Measurements from ENCODE around the gene ZYG11A. TPM values are rescaled to one million over a fixed set of nuclear protein-coding genes. Genes with fewer than 3 reads are reported as not detected.
"Not testable (repeated sequence)": the region's sequence is repeated elsewhere in the genome, so short reads cannot be mapped to it uniquely, and the experiment has no call there.

ZYG11A gene
- total and polyA plus RNA-seq, 2 of the 13 experiments (the other 11 are each of a cell fraction or from before 2014, with no cell fraction given): not detected

GRCh38 chr1:52845119-52845518, 2.6 kb downstream of the ZYG11A start:
- H2AFZ ChIP-seq (ENCODE audit: low read length); H3K4me3 ChIP-seq (replicated peaks in 1 of 3; ENCODE audit: insufficient read depth in 1 of 3, low read depth in 2 of 3, low read length in 3 of 3); H3K4me2 ChIP-seq (ENCODE audit: low read depth, low read length); H3K79me2 ChIP-seq (ENCODE audit: insufficient read depth, low read length); intact Hi-C loops (cut with micrococcal nuclease; ENCODE audit: unreplicated experiment); CTCF ChIA-PET (ENCODE audit: low intra/inter-chr PET ratio, low total read pairs); H3K36me3 ChIP-seq (replicated peaks in 1 of 2; ENCODE audit: control insufficient read depth in 1 of 2, insufficient read depth in 2 of 2, low read length in 2 of 2); BruUV-seq (replicated peaks); H3K9me3 ChIP-seq (ENCODE audit: low read length); H3K9ac ChIP-seq (ENCODE audit: insufficient read depth, low read depth, low read length); H3K4me1 ChIP-seq (ENCODE audit: insufficient read depth, low read length); H3K27me3 ChIP-seq (ENCODE audit: control insufficient read depth in 1 of 2, insufficient read depth in 2 of 2, low read length in 2 of 2); DNase-seq (ENCODE audit: low spot score); POLR2A ChIA-PET; H3K27ac ChIP-seq (ENCODE audit: extremely low read length, insufficient read depth, low read length); H4K20me1 ChIP-seq (ENCODE audit: insufficient read depth, low read length); FAIRE-seq; ATAC-seq; in situ Hi-C loops (cut with HindIII; ENCODE audit: extremely low pct_ligation_motif_present, low pct_unique_long_range_greater_than_20kb): not testable (repeated sequence)
- WGBS (ENCODE audit: low lambda C conversion rate): 68% methylated on average over 6 of the region's 6 CpGs

GRCh38 chr1:52848423-52848822, 5.9 kb downstream of the ZYG11A start:
- CTCF ChIA-PET (ENCODE audit: low intra/inter-chr PET ratio, low total read pairs): no interaction called here
- no peak for TF ChIP-seq CSRNP1 (CRISPR knock-in tag; IDR thresholded peaks at IDR 0.05)
- no peak for TF ChIP-seq SP4 (CRISPR knock-in tag; IDR thresholded peaks at IDR 0.05)

More at GRCh38 chr1:52848423-52848822, 5.9 kb downstream of the ZYG11A start:
- Histone ChIP-seq H2AFZ (ENCODE audit: low read length) (no peak overlapping the region), H3K4me2 (ENCODE audit: low read depth, low read length) (no peak overlapping the region), H3K27ac (ENCODE audit: extremely low read length, insufficient read depth, low read length) (no peak overlapping the region), H3K79me2 (ENCODE audit: insufficient read depth, low read length) (no peaks in the 10 kb centered on the region), H3K36me3 (replicated peaks in 1 of 2; ENCODE audit: control insufficient read depth in 1 of 2, insufficient read depth in 2 of 2, low read length in 2 of 2) (no peaks in the 10 kb centered on the region), H3K27me3 (ENCODE audit: control insufficient read depth in 1 of 2, insufficient read depth in 2 of 2, low read length in 2 of 2) (no peaks in the 10 kb centered on the region), H3K4me1 (ENCODE audit: insufficient read depth, low read length) (no peaks in the 10 kb centered on the region), H4K20me1 (ENCODE audit: insufficient read depth, low read length) (no peaks in the 10 kb centered on the region), H3K9me3 (ENCODE audit: low read length) (no peaks in the 10 kb centered on the region), H3K9ac (ENCODE audit: insufficient read depth, low read depth, low read length) (no peak overlapping the region), H3K4me3 (replicated peaks in 1 of 3; ENCODE audit: insufficient read depth in 1 of 3, low read depth in 2 of 3, low read length in 3 of 3) (no peak overlapping the region)
- no TSS peak for BruUV-seq (replicated peaks)
- intact Hi-C loops (cut with micrococcal nuclease; ENCODE audit: unreplicated experiment) (no loop called here), in situ Hi-C loops (cut with HindIII; ENCODE audit: extremely low pct_ligation_motif_present, low pct_unique_long_range_greater_than_20kb) (no loop called here)
- DNase-seq (ENCODE audit: low spot score) (no peak), FAIRE-seq (no peak), ATAC-seq (no peak)
- 17% methylated on average over 5 of the region's 5 CpGs for WGBS (ENCODE audit: low lambda C conversion rate)
- POLR2A ChIA-PET: interaction anchor here (0.6 kb wide), 1 partner anchor 9 kb away, joined by 3 read pairs; no protein-coding TSS in a partner anchor

Data from HepG2 (cell line).